HG03571 (cell line): ENCODE measurements around the gene ITPRID1.

Source experiments
- ATAC-seq: cut with Tn5 transposase; IDR thresholded peaks from one replicate; pipeline ENCODE4 v1.9.1; 2021; ENCODE audit not compliant: unreplicated experiment

ITPRID1 gene

GRCh38 chr7:31633467-31633866 lies 119.6 kb downstream of the ITPRID1 start:
- ATAC-seq, result no peak

- no peak for ATAC-seq
Measured at GRCh38 chr7:31633894-31634494, 120.1 kb downstream of the ITPRID1 start.

- no peak for ATAC-seq
Measured at GRCh38 chr7:31640381-31640780, 126.5 kb downstream of the ITPRID1 start.

GRCh38 chr7:31642681-31643115 lies 128.8 kb downstream of the ITPRID1 start:
- ATAC-seq, result no peak

GRCh38 chr7:31646942-31647341 lies 133.1 kb downstream of the ITPRID1 start:
- no peak for ATAC-seq

- no peak for ATAC-seq
Measured at GRCh38 chr7:31647511-31647910, 133.6 kb downstream of the ITPRID1 start.

GRCh38 chr7:31648288-31648687 lies 134.4 kb downstream of the ITPRID1 start:
- ATAC-seq, result no peak

GRCh38 chr7:31648880-31649279 lies 135.0 kb downstream of the ITPRID1 start:
- ATAC-seq, result no peak

GRCh38 chr7:31651234-31652062 lies 137.6 kb downstream of the ITPRID1 start:
- no peak for ATAC-seq

GRCh38 chr7:31652063-31652326 lies 138.1 kb downstream of the ITPRID1 start:
- ATAC-seq, result no peak

GRCh38 chr7:31663072-31663471 lies 149.2 kb downstream of the ITPRID1 start:
- ATAC-seq, result no peak

GRCh38 chr7:31664890-31665289 lies 151.0 kb downstream of the ITPRID1 start:
- ATAC-seq, result no peak

- ATAC-seq, result no peak
Measured at GRCh38 chr7:31665546-31665945, 151.7 kb downstream of the ITPRID1 start.

- ATAC-seq, result no peak
Measured at GRCh38 chr7:31669461-31669860, 155.6 kb downstream of the ITPRID1 start.

- ATAC-seq, result no peak
Measured at GRCh38 chr7:31679574-31680305, 165.8 kb downstream of the ITPRID1 start.

- ATAC-seq, result no peak
Measured at GRCh38 chr7:31683445-31684225, 169.7 kb downstream of the ITPRID1 start.

GRCh38 chr7:31687024-31687748 lies 173.3 kb downstream of the ITPRID1 start, which contains the start of gene PPP1R17:
Gene PPP1R17 (plus strand): TSS chr7:31687215. CDS start chr7:31692442, 5,227 bp downstream.
- no peak for ATAC-seq

- peak; percentile 89 for ATAC-seq
Measured at GRCh38 chr7:31688372-31688771, 174.5 kb downstream of the ITPRID1 start.

GRCh38 chr7:31688996-31689395 lies 175.1 kb downstream of the ITPRID1 start:
- no peak for ATAC-seq

GRCh38 chr7:31690935-31691334 lies 177.0 kb downstream of the ITPRID1 start:
- no peak for ATAC-seq
